K562 (cell line): Measurements from ENCODE around the gene SCN7A. TPM values are rescaled to one million over a fixed set of nuclear protein-coding genes. Genes with fewer than 3 reads are reported as not detected.

Source experiments
- ATAC-seq: fragments of 200-7000 bp; cut with Tn5 transposase; 3 replicates; pipeline ENCODE4 v1.9.1; 2020; ENCODE audit warnings: moderate library complexity
- BruUV-seq: library from RNA; stranded (reverse); fragments of 400-500 nt; replicated peaks from 2 replicates; lab custom pipeline; 2021; lab: Mats Ljungman, UMichigan
- CTCF ChIA-PET: fragments of 300-600 bp; formaldehyde crosslinking; extraction: SDS; loops from one replicate; lab custom pipeline; 2021; ENCODE audit warnings: low intra/inter-chr PET ratio; lab: Yijun Ruan, JAX
- POLR2A ChIA-PET: fragments of 300-600, 350-650 bp; sonication (Branson Sonifier 250); formaldehyde crosslinking; extraction: SDS; loops from one replicate; lab custom pipeline; 2021; ENCODE audit warnings: antibody characterized with exemption, inconsistent platforms; lab: Yijun Ruan, JAX
- DNase-seq, 4 experiments: peaks; one replicate each; pipeline versions ENCODE4 v3.0.0 to v3.0.0-alpha.2; 2011 to 2018; ENCODE audit warnings: low spot score in 3 of 4, mixed read lengths in 3 of 4; ENCODE audit errors: extremely low read depth in 1 of 4
- FAIRE-seq: peaks from 2 replicates; lab custom pipeline; 2011; peaks lifted over from hg19 to GRCh38; lab: Jason Lieb, UNC
- H2AFZ ChIP-seq: 2 replicates; pipeline ENCODE4 v1.6.0; 2011; ENCODE audit warnings: low read depth, low read length, control low read depth, inconsistent platforms
- H3K27ac ChIP-seq: fragments of 200-600 bp; 3 replicates; pipeline ENCODE4 v1.8.0; 2011; ENCODE audit warnings: low read depth, mild to moderate bottlenecking, control low read depth, inconsistent platforms, low read length, moderate library complexity, mixed read lengths; ENCODE audit errors: extremely low read depth
- H3K27me3 ChIP-seq, 2 experiments: fragments of 300-600 bp in 1 of 2; 2 replicates in 1 of 2; 3 replicates in 1 of 2; pipeline versions ENCODE4 v1.6.0 to v1.8.0; 2011; ENCODE audit warnings: inconsistent platforms in 2 of 2, low read length in 2 of 2, mild to moderate bottlenecking in 1 of 2, mixed read lengths in 1 of 2, moderate library complexity in 1 of 2; ENCODE audit not compliant: control insufficient read depth in 2 of 2, insufficient read depth in 2 of 2
- H3K36me3 ChIP-seq: fragments of 300-600 bp; 3 replicates; pipeline ENCODE4 v1.8.0; 2011; ENCODE audit warnings: mild to moderate bottlenecking, low read length, inconsistent platforms; ENCODE audit not compliant: control insufficient read depth, insufficient read depth
- H3K4me1 ChIP-seq, 2 experiments: fragments of 200-600 bp in 1 of 2; replicated peaks in 1 of 2; 2 replicates in 1 of 2; 3 replicates in 1 of 2; pipeline versions ENCODE4 v1.5.1 to v1.8.0; 2011; ENCODE audit warnings: inconsistent platforms in 2 of 2, low read length in 2 of 2, mild to moderate bottlenecking in 1 of 2, mixed read lengths in 1 of 2, moderate library complexity in 1 of 2; ENCODE audit not compliant: control insufficient read depth in 2 of 2, insufficient read depth in 2 of 2
- H3K4me2 ChIP-seq: 2 replicates; pipeline ENCODE4 v1.6.1; 2011; ENCODE audit warnings: low read length, control low read depth, inconsistent platforms, mixed read lengths; ENCODE audit not compliant: insufficient read depth
- H3K4me3 ChIP-seq: fragments of 200-600 bp; sonication (generic), shearing (Covaris generic); 2 replicates; pipeline ENCODE4 v1.5.1; 2016; ENCODE audit warnings: control low read depth, inconsistent platforms
- H3K79me2 ChIP-seq: fragments of 200-600 bp; 3 replicates; pipeline ENCODE4 v1.8.0; 2011; ENCODE audit warnings: low read length, inconsistent platforms; ENCODE audit not compliant: control insufficient read depth, insufficient read depth
- H3K9ac ChIP-seq, 2 experiments: 2 replicates each; pipeline versions ENCODE4 v1.6.0 to v1.6.1; 2011; ENCODE audit warnings: low read depth in 2 of 2, low read length in 2 of 2, control low read depth in 1 of 2, inconsistent platforms in 1 of 2, mild to moderate bottlenecking in 1 of 2, mixed read lengths in 1 of 2; ENCODE audit not compliant: insufficient read depth in 1 of 2
- H3K9me1 ChIP-seq: one replicate; pipeline ENCODE4 v1.6.0; 2011; ENCODE audit warnings: inconsistent platforms, mild to moderate bottlenecking, low read length, moderate library complexity; ENCODE audit not compliant: control insufficient read depth, insufficient read depth
- H3K9me3 ChIP-seq: replicated peaks from 2 replicates; pipeline ENCODE4 v1.5.1; 2011; ENCODE audit warnings: low read depth, low read length, inconsistent platforms; ENCODE audit not compliant: control insufficient read depth, insufficient read depth
- H4K20me1 ChIP-seq: replicated peaks from 2 replicates; pipeline ENCODE4 v1.6.1; 2011; ENCODE audit warnings: low read length, inconsistent platforms, mixed read lengths; ENCODE audit not compliant: control insufficient read depth, insufficient read depth
- CBFA2T3 ChIP-seq: fragments of 450-650 bp; IDR thresholded peaks from 2 replicates; pipeline ENCODE4 v1.6.1; 2017
- CEBPB ChIP-seq: fragments of 450-650 bp; IDR thresholded peaks from 2 replicates; pipeline ENCODE4 v1.6.1; 2016; ENCODE audit warnings: missing genetic modification characterization, missing compliant biosample characterization
- CHAMP1 ChIP-seq: fragments of 450-650 bp; IDR thresholded peaks from 2 replicates; pipeline ENCODE4 v1.6.1; 2016; ENCODE audit warnings: mild to moderate bottlenecking
- CSDE1 ChIP-seq, 2 experiments: fragments of 450-650 bp; IDR thresholded peaks; 2 replicates each; pipeline ENCODE4 v1.6.1; 2016; ENCODE audit warnings: mild to moderate bottlenecking in 1 of 2
- DNMT1 ChIP-seq: fragments of 450-650 bp; IDR thresholded peaks from 2 replicates; pipeline ENCODE4 v1.6.1; 2016; ENCODE audit warnings: antibody characterized with exemption, mild to moderate bottlenecking
- HSF4 ChIP-seq: fragments of 250-450 bp; sonication (Bioruptor Pico); IDR thresholded peaks from 2 replicates; pipeline ENCODE4 v2.1.2; 2022; ENCODE audit warnings: mild to moderate bottlenecking, moderate library complexity, borderline replicate concordance
- JUN ChIP-seq, 2 experiments: sonication (generic) in 1 of 2; formaldehyde crosslinking in 1 of 2; IDR thresholded peaks; 2 replicates each; pipeline versions ENCODE4 v1.6.1 to v1.8.0; 2012 to 2022; ENCODE audit warnings: borderline replicate concordance in 2 of 2, mild to moderate bottlenecking in 2 of 2, improper control_type of control experiment in 1 of 2, low read depth in 1 of 2, low read length in 1 of 2, missing genetic modification reagents in 1 of 2
- NCOA2 ChIP-seq, 2 experiments: fragments of 450-650 bp; IDR thresholded peaks; 2 replicates each; pipeline ENCODE4 v1.6.1; 2018; ENCODE audit warnings: mild to moderate bottlenecking in 2 of 2, moderate library complexity in 1 of 2; ENCODE audit not compliant: partially characterized antibody in 2 of 2
- NFIX ChIP-seq: fragments of 250-450 bp; sonication (Bioruptor Pico); IDR thresholded peaks from 2 replicates; pipeline ENCODE4 v1.4.0; 2020; ENCODE audit warnings: low read depth, mild to moderate bottlenecking, moderate library complexity
- TAF9B ChIP-seq: fragments of 450-650 bp; IDR thresholded peaks from 2 replicates; pipeline ENCODE4 v1.6.1; 2018; ENCODE audit warnings: mild to moderate bottlenecking; ENCODE audit not compliant: partially characterized antibody
- ZBTB33 ChIP-seq: sonication (generic); formaldehyde crosslinking; IDR thresholded peaks from 2 replicates; pipeline ENCODE4 v1.8.1; 2023; ENCODE audit warnings: mild to moderate bottlenecking, missing genetic modification reagents
- ZBTB5 ChIP-seq: fragments of 450-650 bp; IDR thresholded peaks from 2 replicates; pipeline ENCODE4 v1.6.1; 2017; ENCODE audit warnings: antibody characterized with exemption
- ZNF143 ChIP-seq: sonication (generic); formaldehyde crosslinking; IDR thresholded peaks from 2 replicates; pipeline ENCODE4 v1.9.0; 2022; ENCODE audit warnings: mild to moderate bottlenecking, missing genetic modification reagents
- ZNF146 ChIP-seq: IDR thresholded peaks from one replicate; pipeline ENCODE4 v1.6.1; 2018; ENCODE audit warnings: missing compliant biosample characterization; ENCODE audit not compliant: unreplicated experiment
- ZNF175 ChIP-seq: fragments of 200-800 bp; sonication (Bioruptor generic); IDR thresholded peaks from 2 replicates; pipeline ENCODE4 v1.6.1; 2016; ENCODE audit warnings: low read depth, mild to moderate bottlenecking, missing genetic modification characterization, missing compliant biosample characterization
- ZNF3 ChIP-seq: fragments of 250-450 bp; sonication (Bioruptor Pico); IDR thresholded peaks from 2 replicates; pipeline ENCODE4 v1.5.0; 2021; ENCODE audit warnings: mild to moderate bottlenecking, moderate library complexity
- ZNF589 ChIP-seq: fragments of 200-800 bp; sonication (Bioruptor generic); IDR thresholded peaks from 2 replicates; pipeline ENCODE4 v1.6.1; 2016; ENCODE audit warnings: low read depth, missing genetic modification characterization, missing compliant biosample characterization
- WGBS: fragments of 100-300 bp; shearing (Covaris generic); methylation state at CpG from one replicate; pipeline ENCODE4 v1.1.6; 2016; ENCODE audit warnings: low coverage, mixed read lengths; ENCODE audit not compliant: insufficient coverage; ENCODE audit errors: missing lambda C conversion rate; 5-methylcytosine and 5-hydroxymethylcytosine counted together
- in situ Hi-C: fragments of 300-500 bp; cut with MboI; formaldehyde crosslinking; loops from 4 replicates; pipeline ENCODE4 v1.15.0; 2018; ENCODE audit warnings: inconsistent platforms, mixed read lengths
- intact Hi-C: fragments of 100-400 bp; cut with micrococcal nuclease; formaldehyde crosslinking; loops from 2 replicates; pipeline ENCODE4 v1.14.2; 2022
- polyA plus RNA-seq, 8 experiments: library from polyadenylated mRNA; depleted of rRNA in 4 of 8; stranded (reverse) in 5 of 8; unstranded in 3 of 8; fragments of >200 nt; fragmentation: Nextera tagmentation in 2 of 8; fragmentation: Illumina TruSeq in 1 of 8; extraction: Ambion mirVana in 2 of 8; extraction: Trizol in 1 of 8; gene quantifications; 2 replicates each; pipeline versions ENCODE4 v1.2.1 to v1.2.3, GENCODE V29; 2011 to 2014; ENCODE audit warnings: inconsistent platforms in 1 of 8, missing spikeins in 1 of 8
- total RNA-seq, 7 experiments: library from RNA; depleted of rRNA in 6 of 7; stranded (reverse); fragments of >200 nt in 6 of 7; fragmentation: Illumina TruSeq in 2 of 7; extraction: Trizol in 2 of 7; gene quantifications; 2 replicates each; pipeline versions ENCODE4 v1.2.1 to v1.2.3, GENCODE V29; 2011 to 2021; ENCODE audit warnings: low replicate concordance in 1 of 7

The SCN7A gene
- total and polyA plus RNA-seq, 9 of the 15 experiments (the other 6 are each of a cell fraction or from before 2014, with no cell fraction given): under 0.01 to 0.05 (median 0.03) TPM; not detected in 3

- Histone ChIP-seq H3K27me3 (no peaks in the 10 kb centered on the region), H4K20me1 (no peaks in the 10 kb centered on the region), H3K9me3 (no peaks in the 10 kb centered on the region), H3K36me3 (no peaks in the 10 kb centered on the region), H3K79me2 (no peaks in the 10 kb centered on the region), H3K4me1 (peaks cover 0 to 11% of the 10 kb centered on the region in 2 experiments; a peak in 2 of 5 replicates), H3K9me1 (no peaks in the 10 kb centered on the region), H2AFZ (peak overlapping the region; percentile 46), H3K27ac (no peak overlapping the region), H3K4me3 (no peak overlapping the region), H3K9ac (no peak overlapping the region), H3K4me2 (no peak overlapping the region)
- peak; percentile 78 for FAIRE-seq
- DNase-seq: peak in 3 of 4 experiments; percentile 31 to 57 (median 33)
- no peak for ATAC-seq
- no TSS peak for BruUV-seq
- ChIA-PET CTCF (interaction anchor here (0.7 kb wide), 1 partner anchor 206 kb away, joined by 3 read pairs; no protein-coding TSS in a partner anchor), POLR2A (no interaction called here)
- intact Hi-C loops (loop anchor here (1.0 kb wide), 1 partner anchor 23 kb away; no protein-coding TSS in a partner anchor), in situ Hi-C loops (no loop called here)
- WGBS: 44% methylated on average over 8 of the region's 8 CpGs
- no peak for TF ChIP-seq JUN (IDR thresholded peaks at IDR 0.05; ENCODE audit: borderline replicate concordance, low read depth, low read length)
- no peak for TF ChIP-seq JUN (CRISPR knock-in tag; IDR thresholded peaks at IDR 0.05; ENCODE audit: borderline replicate concordance)
- no peak for TF ChIP-seq ZNF175 (CRISPR knock-in tag)
- TF ChIP-seq ZNF3 (CRISPR knock-in tag): no peak
- TF ChIP-seq ZNF589 (CRISPR knock-in tag): no peak
- TF ChIP-seq CEBPB (tag): peak; percentile 70; the same call in 1 of the 2 replicates
- no peak for TF ChIP-seq HSF4 (CRISPR knock-in tag)
- peak; percentile 75 for TF ChIP-seq NFIX (CRISPR knock-in tag)
- TF ChIP-seq ZNF143: no peak
- no peak for TF ChIP-seq DNMT1
- no peak for TF ChIP-seq CSDE1 (IDR thresholded peaks at IDR 0.05)
- peak in 1 of 2 experiments; percentile 64 for TF ChIP-seq NCOA2 (IDR thresholded peaks at IDR 0.05; ENCODE audit: partially characterized antibody in 2 of 2)
- TF ChIP-seq ZNF146 (CRISPR knock-in tag): no peak
- TF ChIP-seq ZBTB33: 0 out of 2 replicates have a peak, but pooled peaks have one; percentile 19
- no peak for TF ChIP-seq CBFA2T3
- no peak for TF ChIP-seq ZBTB5
- no peak for TF ChIP-seq TAF9B
- TF ChIP-seq CHAMP1: peak; percentile 68
These were observed 109.3 kb downstream of the SCN7A start for GRCh38 chr2:166384774-166385173.
